ENCODE measurements around the gene SELE.

SELE gene

DNA sequence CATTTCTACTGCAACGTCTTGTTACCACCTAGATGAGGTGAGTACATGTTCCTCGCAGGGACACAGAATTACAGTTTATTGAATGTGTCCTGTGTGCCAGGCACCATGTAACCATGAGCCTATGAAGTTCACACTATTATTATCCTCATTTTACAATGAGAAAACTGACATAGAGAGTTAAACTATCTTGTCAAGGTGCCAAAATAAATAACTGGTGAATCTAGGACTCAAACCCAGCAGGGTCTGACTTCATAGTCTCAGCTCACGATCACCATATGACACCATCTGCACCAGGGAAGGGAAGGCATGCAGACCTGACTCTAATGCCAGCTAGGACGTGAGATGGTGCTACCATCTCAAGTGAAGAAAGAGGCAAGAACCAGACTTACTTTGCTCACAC is 2.4 kb downstream of the SELE start:
- H3K27ac Mint-ChIP-seq = no peak overlapping the region
- TF ChIP-seq, protein P1, sequence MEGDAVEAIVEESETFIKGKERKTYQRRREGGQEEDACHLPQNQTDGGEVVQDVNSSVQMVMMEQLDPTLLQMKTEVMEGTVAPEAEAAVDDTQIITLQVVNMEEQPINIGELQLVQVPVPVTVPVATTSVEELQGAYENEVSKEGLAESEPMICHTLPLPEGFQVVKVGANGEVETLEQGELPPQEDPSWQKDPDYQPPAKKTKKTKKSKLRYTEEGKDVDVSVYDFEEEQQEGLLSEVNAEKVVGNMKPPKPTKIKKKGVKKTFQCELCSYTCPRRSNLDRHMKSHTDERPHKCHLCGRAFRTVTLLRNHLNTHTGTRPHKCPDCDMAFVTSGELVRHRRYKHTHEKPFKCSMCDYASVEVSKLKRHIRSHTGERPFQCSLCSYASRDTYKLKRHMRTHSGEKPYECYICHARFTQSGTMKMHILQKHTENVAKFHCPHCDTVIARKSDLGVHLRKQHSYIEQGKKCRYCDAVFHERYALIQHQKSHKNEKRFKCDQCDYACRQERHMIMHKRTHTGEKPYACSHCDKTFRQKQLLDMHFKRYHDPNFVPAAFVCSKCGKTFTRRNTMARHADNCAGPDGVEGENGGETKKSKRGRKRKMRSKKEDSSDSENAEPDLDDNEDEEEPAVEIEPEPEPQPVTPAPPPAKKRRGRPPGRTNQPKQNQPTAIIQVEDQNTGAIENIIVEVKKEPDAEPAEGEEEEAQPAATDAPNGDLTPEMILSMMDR (IDR thresholded peaks at IDR 0.05) = no peak
- H3K4me1 Mint-ChIP-seq = no peaks in the 10 kb centered on the region
- DNase-seq = no peak
- no peak overlapping the region for H3K4me3 Mint-ChIP-seq
- H3K9me3 Mint-ChIP-seq = no peaks in the 10 kb centered on the region
- H3K27me3 Mint-ChIP-seq (ENCODE audit: low read depth, poor library complexity) = peaks cover 3% of the 10 kb centered on the region
- no peaks in the 10 kb centered on the region for H3K36me3 Mint-ChIP-seq (ENCODE audit: low read depth)

DNA sequence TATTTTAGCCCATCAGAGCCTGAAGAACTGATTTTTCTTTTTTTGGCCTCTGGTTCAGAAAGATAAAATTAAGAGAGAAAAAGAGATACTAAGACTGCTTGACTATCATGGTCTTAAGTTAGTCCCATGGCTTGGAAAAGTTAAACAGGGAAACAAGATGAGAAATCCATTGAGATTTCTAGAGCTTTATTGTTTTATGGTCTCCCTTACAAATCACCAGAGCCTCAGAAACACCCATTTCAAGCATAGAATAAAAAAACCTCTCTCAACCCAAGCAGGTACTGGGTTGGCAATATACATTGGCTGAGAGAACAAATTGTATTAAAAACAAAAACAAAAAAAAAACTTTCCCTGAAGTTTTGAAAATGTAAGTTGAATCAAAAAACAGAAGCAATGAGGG is 3.9 kb downstream of the SELE start:
- H3K36me3 Mint-ChIP-seq (ENCODE audit: low read depth) = no peaks in the 10 kb centered on the region
- H3K4me1 Mint-ChIP-seq = no peaks in the 10 kb centered on the region
- H3K4me3 Mint-ChIP-seq = no peak overlapping the region
- TF ChIP-seq, protein P1 (IDR thresholded peaks at IDR 0.05) = no peak
- no peak for DNase-seq
- no peaks in the 10 kb centered on the region for H3K9me3 Mint-ChIP-seq
- H3K27ac Mint-ChIP-seq = no peak overlapping the region
- H3K27me3 Mint-ChIP-seq (ENCODE audit: low read depth, poor library complexity) = peaks cover 3% of the 10 kb centered on the region

DNA sequence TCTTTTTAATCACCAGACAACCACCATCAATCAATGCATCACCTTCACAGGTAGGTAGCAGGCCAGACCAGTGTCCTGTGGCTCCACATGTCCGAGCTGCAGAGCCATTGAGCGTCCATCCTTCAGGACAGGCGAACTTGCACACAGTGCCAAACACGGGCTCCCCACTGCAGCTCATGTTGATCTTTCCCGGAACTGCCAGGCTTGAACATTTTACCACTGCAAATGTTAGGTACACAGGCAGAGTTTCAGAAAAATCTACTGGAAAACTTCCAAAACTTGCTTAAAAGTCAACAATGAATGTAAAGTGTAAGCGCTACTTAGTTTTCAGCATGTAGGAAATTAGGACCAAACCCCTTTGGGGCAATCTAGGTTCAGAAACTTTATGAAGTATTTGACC is 6.6 kb downstream of the SELE start:
- H3K36me3 Mint-ChIP-seq (ENCODE audit: low read depth) = no peaks in the 10 kb centered on the region
- H3K4me3 Mint-ChIP-seq = no peak overlapping the region
- no peaks in the 10 kb centered on the region for H3K9me3 Mint-ChIP-seq
- TF ChIP-seq, protein P1 (IDR thresholded peaks at IDR 0.05) = no peak
- no peak for DNase-seq
- H3K27ac Mint-ChIP-seq = no peak overlapping the region
- H3K27me3 Mint-ChIP-seq (ENCODE audit: low read depth, poor library complexity) = peaks cover 3% of the 10 kb centered on the region
- H3K4me1 Mint-ChIP-seq = no peaks in the 10 kb centered on the region

DNA sequence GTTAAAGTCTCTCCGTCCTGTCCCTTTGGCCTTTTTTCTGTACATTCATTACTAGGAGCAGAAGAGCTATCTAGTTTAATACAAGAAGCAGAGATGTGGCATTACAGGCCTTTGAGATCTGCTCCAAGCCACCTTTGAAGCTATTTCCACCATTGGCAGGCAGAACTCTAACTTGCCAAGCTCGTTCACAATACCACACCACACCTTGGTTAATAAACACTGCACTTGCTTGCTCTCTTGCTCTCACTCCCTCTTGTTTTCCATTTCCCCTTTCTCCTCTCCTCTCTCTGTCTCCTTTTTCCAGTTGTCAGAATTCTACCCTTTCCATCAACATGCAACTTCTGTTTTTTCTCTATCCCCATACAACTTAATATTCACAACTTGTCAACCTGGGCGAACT is 7.0 kb downstream of the SELE start:
- no peak overlapping the region for H3K4me3 Mint-ChIP-seq
- DNase-seq = no peak
- H3K9me3 Mint-ChIP-seq = no peaks in the 10 kb centered on the region
- H3K27me3 Mint-ChIP-seq (ENCODE audit: low read depth, poor library complexity) = peaks cover 3% of the 10 kb centered on the region
- H3K36me3 Mint-ChIP-seq (ENCODE audit: low read depth) = no peaks in the 10 kb centered on the region
- TF ChIP-seq, protein P1 (IDR thresholded peaks at IDR 0.05) = no peak
- H3K4me1 Mint-ChIP-seq = no peaks in the 10 kb centered on the region
- peak overlapping the region; percentile 3 for H3K27ac Mint-ChIP-seq

DNA sequence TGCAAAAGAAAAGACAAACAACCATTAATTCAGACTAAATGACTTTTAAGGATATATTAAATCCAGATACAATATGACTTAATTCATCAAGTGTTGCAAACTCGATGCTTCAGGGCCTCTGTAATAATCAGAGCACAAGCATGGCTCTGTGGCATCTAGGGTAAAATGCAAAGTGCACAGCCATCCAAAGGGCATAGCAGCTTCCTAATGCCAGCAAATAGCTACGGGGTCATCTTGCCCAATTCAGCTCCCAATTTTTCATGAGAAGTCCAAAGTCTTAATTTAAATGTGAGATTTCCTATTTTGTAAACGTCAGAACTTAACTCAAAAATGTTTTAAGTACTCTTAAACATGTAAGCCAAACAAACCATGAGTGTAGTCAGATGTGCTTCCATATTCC is 7.9 kb downstream of the SELE start:
- no peak for DNase-seq
- H3K27me3 Mint-ChIP-seq (ENCODE audit: low read depth, poor library complexity) = peaks cover 3% of the 10 kb centered on the region
- TF ChIP-seq, protein P1 (IDR thresholded peaks at IDR 0.05) = no peak
- H3K4me1 Mint-ChIP-seq = no peaks in the 10 kb centered on the region
- H3K4me3 Mint-ChIP-seq = no peak overlapping the region
- no peaks in the 10 kb centered on the region for H3K9me3 Mint-ChIP-seq
- H3K27ac Mint-ChIP-seq = no peak overlapping the region
- H3K36me3 Mint-ChIP-seq (ENCODE audit: low read depth) = no peaks in the 10 kb centered on the region

DNA sequence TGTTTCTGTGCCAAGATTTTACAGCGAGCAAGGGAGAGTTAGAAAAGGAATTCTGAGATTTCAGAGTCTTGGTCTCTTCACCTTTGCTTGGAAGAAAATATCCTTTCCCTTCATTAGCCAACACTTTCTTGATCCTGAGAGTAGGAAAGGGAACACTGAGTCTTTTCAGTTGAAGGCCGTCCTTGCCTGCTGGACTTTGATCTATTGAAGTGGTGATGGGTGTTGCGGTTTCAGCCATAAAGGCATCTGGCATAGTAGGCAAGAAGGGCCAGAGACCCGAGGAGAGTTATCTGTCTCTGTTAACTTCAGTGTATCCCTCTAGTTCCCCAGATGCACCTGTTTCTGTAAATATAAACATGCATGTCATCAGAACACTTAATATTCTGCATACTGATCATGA is 9.7 kb downstream of the SELE start:
- Mint-ChIP-seq H3K4me3 (no peak overlapping the region), H3K4me1 (no peaks in the 10 kb centered on the region), H3K27me3 (ENCODE audit: low read depth, poor library complexity) (peaks cover 3% of the 10 kb centered on the region), H3K36me3 (ENCODE audit: low read depth) (no peaks in the 10 kb centered on the region), H3K9me3 (no peaks in the 10 kb centered on the region), H3K27ac (no peak overlapping the region)
- DNase-seq = no peak
- TF ChIP-seq, protein P1 (IDR thresholded peaks at IDR 0.05) = no peak
